ENCODE measurements around the gene LPO.

DNA sequence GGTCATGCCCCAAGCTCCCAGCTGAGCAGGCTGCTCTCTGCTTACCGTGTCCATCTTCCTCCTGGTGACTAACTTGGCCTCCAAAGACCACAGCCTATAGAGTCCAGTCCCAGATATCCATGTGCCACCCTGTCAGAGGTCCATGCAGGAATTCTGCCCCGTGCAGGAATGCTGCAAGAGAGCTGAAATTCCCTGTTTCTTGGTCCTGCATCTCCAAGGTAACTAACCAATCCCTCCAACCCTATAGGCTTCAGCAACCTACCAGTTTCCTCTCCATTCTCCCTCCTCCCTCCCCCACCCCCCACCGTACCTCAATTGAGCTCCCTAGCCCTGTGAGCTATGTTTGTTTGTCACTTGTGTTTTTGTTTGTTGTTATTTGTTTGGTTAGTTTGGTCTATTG is 9.7 kb upstream of the LPO start:
- TF ChIP-seq, protein P1, sequence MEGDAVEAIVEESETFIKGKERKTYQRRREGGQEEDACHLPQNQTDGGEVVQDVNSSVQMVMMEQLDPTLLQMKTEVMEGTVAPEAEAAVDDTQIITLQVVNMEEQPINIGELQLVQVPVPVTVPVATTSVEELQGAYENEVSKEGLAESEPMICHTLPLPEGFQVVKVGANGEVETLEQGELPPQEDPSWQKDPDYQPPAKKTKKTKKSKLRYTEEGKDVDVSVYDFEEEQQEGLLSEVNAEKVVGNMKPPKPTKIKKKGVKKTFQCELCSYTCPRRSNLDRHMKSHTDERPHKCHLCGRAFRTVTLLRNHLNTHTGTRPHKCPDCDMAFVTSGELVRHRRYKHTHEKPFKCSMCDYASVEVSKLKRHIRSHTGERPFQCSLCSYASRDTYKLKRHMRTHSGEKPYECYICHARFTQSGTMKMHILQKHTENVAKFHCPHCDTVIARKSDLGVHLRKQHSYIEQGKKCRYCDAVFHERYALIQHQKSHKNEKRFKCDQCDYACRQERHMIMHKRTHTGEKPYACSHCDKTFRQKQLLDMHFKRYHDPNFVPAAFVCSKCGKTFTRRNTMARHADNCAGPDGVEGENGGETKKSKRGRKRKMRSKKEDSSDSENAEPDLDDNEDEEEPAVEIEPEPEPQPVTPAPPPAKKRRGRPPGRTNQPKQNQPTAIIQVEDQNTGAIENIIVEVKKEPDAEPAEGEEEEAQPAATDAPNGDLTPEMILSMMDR (IDR thresholded peaks at IDR 0.05; ENCODE audit: low read depth, low read length), result no peak
- TF ChIP-seq EZH2phosphoT487 (IDR thresholded peaks at IDR 0.05; ENCODE audit: low read depth), result no peak
